Activated naive CD8-positive, alpha-beta T cell treated with anti-CD3 and anti-CD28 coated beads, Interleukin-2, amount 50 U/mL, for 24 hours (primary cell): Measurements from ENCODE around the gene SUPT6H.

Experiments used
- ATAC-seq: fragments of 150-1000 bp; cut with Tn5 transposase; one replicate; pipeline ENCODE4 v1.10.0; 2021
- DNase-seq: peaks from one replicate; pipeline ENCODE4 v3.0.0; 2021
- H3K27ac Mint-ChIP-seq: one replicate; pipeline ENCODE4 v1.8.0; 2021; ENCODE audit warnings: mild to moderate bottlenecking, mixed read lengths
- H3K27me3 Mint-ChIP-seq: one replicate; pipeline ENCODE4 v1.8.0; 2021; ENCODE audit warnings: mixed read lengths
- H3K36me3 Mint-ChIP-seq: one replicate; pipeline ENCODE4 v1.8.0; 2021; ENCODE audit warnings: low read depth, mixed read lengths
- H3K4me1 Mint-ChIP-seq: one replicate; pipeline ENCODE4 v1.8.0; 2021; ENCODE audit warnings: mixed read lengths
- H3K4me3 Mint-ChIP-seq: one replicate; pipeline ENCODE4 v1.8.0; 2021; ENCODE audit warnings: mild to moderate bottlenecking, moderate library complexity, mixed read lengths
- H3K9me3 Mint-ChIP-seq: one replicate; pipeline ENCODE4 v1.8.0; 2021; ENCODE audit warnings: mixed read lengths

The SUPT6H gene

DNA sequence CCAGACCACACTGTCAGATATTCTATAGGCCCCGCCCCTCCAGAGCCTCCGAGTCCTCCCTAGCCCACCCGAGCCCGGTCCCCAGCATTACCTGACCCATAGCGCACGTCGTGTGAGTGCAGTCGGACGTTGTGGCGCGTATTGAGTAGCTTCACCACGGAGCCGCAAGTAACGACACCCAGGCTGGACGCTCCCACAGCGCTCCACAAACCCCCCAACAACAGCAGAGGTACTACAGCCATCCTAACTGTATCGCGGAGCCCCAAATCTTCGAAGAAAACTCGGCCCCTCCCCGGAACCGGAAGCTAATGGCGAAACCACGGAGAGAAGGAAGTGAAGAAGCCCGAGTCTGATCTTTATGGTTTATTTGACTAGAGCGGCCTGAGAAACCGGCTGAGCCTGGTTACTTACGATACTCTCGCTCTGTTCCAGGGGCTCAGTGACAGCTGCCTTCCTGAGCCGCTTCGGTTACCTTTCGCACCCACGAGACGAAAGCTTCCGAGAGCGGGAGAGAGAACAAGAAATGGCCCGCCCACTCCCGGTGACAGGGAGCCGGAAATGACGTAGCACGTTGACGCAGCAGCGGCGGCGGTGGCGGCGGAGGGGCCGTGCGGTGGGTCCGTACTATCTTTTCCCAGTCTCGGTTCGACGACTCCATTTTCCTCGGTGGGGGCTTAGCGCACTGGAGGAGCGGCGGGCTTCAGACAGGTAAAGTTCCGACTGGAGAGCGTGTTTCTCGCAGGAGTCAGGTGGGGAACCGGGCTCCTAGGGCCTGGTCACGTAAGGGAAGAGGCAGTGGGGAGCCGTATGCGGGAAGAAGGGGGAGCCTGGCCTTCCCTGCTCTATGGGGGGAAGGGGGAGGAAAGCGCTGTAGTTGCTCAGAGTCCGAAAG lies at the start of gene SUPT6H, which contains the start of gene SDF2:
Gene SUPT6H, plus strand, starts transcription at position 571 of the 892 bp plus-strand sequence. CDS start 11,197 bp downstream, outside the sequence.
Gene SDF2, minus strand, starts transcription at position 272 of the 892 bp plus-strand sequence. Its CDS starts 30 bp downstream, at position 242.
- no peaks in the 10 kb centered on the region for H3K9me3 Mint-ChIP-seq
- ATAC-seq, result peak; percentile 90
- H3K27ac Mint-ChIP-seq, result peak within 1 kb of the TSS; percentile 98
- H3K4me1 Mint-ChIP-seq, result peaks cover 47% of the 10 kb centered on the region
- H3K36me3 Mint-ChIP-seq, result peaks cover 45% of the 10 kb centered on the region
- no peaks in the 10 kb centered on the region for H3K27me3 Mint-ChIP-seq
- DNase-seq, result peak; percentile 98
- peak within 1 kb of the TSS; percentile 97 for H3K4me3 Mint-ChIP-seq

DNA sequence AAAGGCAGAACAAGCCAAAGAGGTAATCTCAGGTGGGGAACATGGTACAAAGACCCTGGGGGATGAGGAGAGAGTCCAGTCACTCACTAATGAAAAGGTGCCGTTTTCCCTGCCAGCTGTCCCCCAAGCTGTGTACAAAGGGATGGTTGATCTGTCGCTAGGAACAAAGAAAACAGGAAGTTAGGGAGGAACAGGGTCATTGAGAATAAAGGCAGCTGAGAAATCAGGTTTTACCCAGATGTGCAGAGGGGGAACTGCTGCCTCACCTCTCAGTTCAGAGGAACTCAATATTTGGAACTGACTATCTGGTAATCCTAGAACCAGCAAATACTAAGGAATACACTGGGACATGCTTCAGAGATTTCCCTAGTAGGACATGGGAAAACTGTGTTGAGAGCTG lies 49.5 kb upstream of the SUPT6H start:
- Mint-ChIP-seq H3K4me1 (no peaks in the 10 kb centered on the region), H3K9me3 (no peaks in the 10 kb centered on the region), H3K27me3 (no peaks in the 10 kb centered on the region), H3K36me3 (peaks cover 66% of the 10 kb centered on the region), H3K27ac (no peak overlapping the region), H3K4me3 (no peak overlapping the region)
- DNase-seq (no peak), ATAC-seq (no peak)

DNA sequence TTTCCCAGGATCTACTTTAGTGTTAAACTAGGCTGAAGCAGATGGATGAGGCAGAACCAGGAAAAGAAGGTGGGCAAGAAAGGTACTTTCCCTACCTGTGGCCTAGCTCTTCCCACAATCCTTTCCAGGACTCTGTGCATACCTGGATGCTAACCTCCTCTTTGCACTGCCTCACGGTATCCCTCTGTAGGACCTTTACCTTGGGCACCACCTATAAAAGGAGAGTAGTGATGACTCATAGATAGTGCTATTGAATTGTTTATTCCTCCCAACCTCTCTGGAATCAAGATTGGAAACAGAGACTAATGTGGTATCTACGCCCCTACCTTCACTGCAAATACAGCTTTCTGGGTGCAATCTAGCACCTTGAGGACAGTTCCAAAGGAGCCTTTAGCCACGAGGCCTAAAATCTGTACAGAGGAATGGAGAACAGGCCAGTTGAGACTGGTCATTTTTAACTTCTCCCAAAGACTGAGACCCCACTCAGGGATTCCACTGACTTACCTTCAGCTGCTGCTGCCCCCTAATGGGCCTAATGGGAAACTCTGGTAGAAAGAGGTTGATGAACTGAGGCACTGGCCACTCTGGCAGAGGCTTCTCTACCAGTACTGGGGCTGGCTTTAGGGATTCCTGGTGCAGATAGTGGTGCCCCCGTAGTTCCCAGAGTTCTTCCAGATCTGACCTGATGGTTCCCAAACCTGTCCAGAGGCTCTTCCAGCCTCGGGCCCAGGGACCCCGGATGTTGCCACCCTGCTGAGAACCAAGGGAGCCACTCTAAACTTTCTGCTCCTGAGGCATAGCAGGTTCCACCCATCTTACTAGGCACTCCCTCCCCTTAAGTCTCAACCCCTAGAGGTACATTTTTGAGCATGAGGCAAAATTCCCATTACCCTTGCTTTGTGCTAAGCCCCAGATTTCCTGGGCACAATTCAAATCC lies 48.8 kb upstream of the SUPT6H start:
- DNase-seq (peak; percentile 39), ATAC-seq (no peak)
- Mint-ChIP-seq H3K9me3 (no peaks in the 10 kb centered on the region), H3K27me3 (no peaks in the 10 kb centered on the region), H3K4me3 (no peak overlapping the region), H3K27ac (no peak overlapping the region), H3K36me3 (peaks cover 61% of the 10 kb centered on the region), H3K4me1 (no peaks in the 10 kb centered on the region)

DNA sequence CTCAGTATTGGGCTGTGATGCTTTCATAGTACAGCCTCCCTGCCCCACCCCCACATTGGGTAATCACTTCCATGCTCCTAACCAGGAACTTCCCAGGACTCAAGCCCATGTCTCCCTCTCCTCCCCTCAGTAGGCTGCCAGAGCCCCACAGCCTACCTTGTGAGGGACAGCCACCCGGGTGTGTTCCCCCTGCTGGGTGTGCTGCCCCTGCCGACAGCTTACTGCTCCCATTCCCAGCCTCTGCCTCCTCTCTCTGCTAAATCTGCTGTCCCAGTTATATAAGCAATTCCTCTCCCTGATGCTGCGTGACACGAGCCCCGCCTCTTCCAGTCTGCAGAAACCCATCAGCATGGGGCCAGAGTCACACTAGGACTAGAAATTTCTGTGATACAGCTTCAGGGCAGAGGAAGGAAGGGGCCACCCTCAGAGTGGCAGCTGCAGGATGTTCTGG lies 48.0 kb upstream of the SUPT6H start, which contains the start of gene RSKR:
Gene RSKR, minus strand, starts transcription at position 255 of the 451 bp plus-strand sequence. Its CDS starts 24 bp downstream, at position 231.
- DNase-seq, result no peak
- no peaks in the 10 kb centered on the region for H3K27me3 Mint-ChIP-seq
- no peaks in the 10 kb centered on the region for H3K9me3 Mint-ChIP-seq
- no peak within 1 kb of the TSS for H3K4me3 Mint-ChIP-seq
- ATAC-seq, result no peak
- H3K36me3 Mint-ChIP-seq, result peaks cover 63% of the 10 kb centered on the region
- no peak within 1 kb of the TSS for H3K27ac Mint-ChIP-seq
- no peaks in the 10 kb centered on the region for H3K4me1 Mint-ChIP-seq

DNA sequence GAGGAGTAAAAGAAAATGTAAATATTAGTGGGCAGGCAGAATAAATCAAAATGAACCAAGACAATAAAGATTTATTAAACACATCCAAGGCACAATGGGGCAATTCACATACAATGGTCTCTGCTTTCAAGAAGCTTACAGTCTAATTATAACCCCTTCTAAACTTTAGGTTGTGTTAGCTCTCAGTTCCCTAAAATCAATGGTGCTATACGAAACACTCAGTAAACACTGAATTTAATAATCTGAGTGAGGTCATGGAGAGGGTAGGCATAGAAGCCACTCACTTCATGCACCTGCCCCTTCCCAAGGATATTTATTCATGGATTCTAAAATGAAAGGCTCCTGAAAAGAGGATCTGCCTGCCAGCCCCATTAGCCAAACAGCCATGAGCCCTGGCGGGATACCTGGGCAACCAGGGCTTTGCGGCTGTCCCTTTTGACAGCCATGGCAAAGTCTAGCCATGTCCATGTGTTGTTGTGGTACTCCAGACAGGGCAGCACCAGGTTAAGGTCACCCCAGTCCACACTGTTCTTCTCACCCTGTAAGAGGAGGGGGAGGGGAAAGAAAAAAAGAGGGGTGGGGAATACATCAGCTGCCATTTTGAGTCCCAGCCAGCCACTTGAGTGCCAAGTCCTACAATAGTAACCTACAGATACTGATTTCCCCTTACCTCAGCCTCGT lies 46.6 kb upstream of the SUPT6H start:
- Mint-ChIP-seq H3K27me3 (no peaks in the 10 kb centered on the region), H3K9me3 (no peaks in the 10 kb centered on the region), H3K4me3 (no peak overlapping the region), H3K27ac (no peak overlapping the region), H3K4me1 (no peaks in the 10 kb centered on the region), H3K36me3 (peaks cover 72% of the 10 kb centered on the region)
- no peak for ATAC-seq
- DNase-seq, result no peak

DNA sequence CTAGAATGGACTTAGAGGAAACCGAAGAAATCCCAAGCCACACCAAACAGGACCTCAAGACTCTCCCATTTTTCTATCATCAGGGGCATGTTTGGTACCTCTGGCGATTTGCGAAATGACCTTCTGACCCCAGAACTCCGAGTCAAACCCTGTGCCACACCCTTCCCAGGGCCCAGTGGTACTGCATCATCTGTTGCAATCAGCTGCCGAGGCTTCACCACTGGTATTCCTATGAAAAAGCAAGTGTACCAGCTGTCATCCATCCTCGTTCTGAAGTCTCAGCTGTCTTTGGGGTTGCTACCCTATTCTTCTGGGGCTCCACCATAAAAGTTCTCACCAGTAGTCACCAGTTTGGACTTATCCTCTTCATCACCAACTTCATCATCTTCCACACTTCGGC lies 45.7 kb upstream of the SUPT6H start:
- Mint-ChIP-seq H3K4me1 (no peaks in the 10 kb centered on the region), H3K4me3 (no peak overlapping the region), H3K36me3 (peaks cover 75% of the 10 kb centered on the region), H3K27ac (no peak overlapping the region), H3K9me3 (no peaks in the 10 kb centered on the region), H3K27me3 (no peaks in the 10 kb centered on the region)
- no peak for ATAC-seq
- DNase-seq, result no peak

DNA sequence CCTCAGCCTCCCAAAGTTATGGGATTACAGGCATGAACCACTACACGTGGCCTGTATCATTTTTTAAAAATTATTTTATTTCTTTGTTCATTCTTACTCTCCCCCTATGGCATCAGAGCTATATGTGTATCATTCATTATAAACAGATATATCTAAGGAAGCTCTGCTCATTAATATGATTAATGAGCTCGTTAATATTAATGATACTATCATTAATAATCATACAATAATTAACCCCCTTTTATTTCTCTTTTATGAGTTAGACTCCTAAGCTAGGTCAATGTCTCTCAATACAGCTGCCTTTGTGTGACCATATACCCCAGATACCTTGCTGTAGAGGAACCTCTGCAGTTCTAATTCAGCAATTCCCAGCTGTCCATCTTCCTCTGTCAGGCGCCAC lies 43.5 kb upstream of the SUPT6H start:
- Mint-ChIP-seq H3K4me1 (no peaks in the 10 kb centered on the region), H3K27ac (no peak overlapping the region), H3K9me3 (no peaks in the 10 kb centered on the region), H3K4me3 (no peak overlapping the region), H3K27me3 (no peaks in the 10 kb centered on the region), H3K36me3 (peaks cover 78% of the 10 kb centered on the region)
- DNase-seq (no peak), ATAC-seq (no peak)

DNA sequence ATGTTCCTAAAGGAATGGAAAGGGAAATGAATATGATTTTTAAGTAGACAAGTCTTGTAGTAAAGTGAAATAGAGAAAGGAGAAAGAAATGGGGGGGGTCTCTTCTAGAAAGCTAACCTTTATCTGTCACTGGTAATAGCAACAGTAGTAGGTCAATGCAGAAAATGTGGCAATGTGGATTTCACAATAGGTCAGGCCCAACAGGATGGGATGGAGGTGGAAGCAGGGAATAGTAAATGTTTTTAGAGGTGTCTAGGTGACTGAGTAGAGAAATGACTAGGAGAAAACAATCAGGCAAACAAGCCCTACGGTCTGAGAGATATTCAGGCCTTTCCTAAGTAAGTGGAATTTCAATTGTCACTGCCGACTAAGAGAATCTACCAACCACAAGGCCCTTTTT lies 42.0 kb upstream of the SUPT6H start:
- H3K27ac Mint-ChIP-seq, result no peak overlapping the region
- ATAC-seq (no peak), DNase-seq (no peak)
- H3K4me3 Mint-ChIP-seq, result no peak overlapping the region
- peaks cover 74% of the 10 kb centered on the region for H3K36me3 Mint-ChIP-seq
- no peaks in the 10 kb centered on the region for H3K9me3 Mint-ChIP-seq
- H3K27me3 Mint-ChIP-seq, result no peaks in the 10 kb centered on the region
- no peaks in the 10 kb centered on the region for H3K4me1 Mint-ChIP-seq

DNA sequence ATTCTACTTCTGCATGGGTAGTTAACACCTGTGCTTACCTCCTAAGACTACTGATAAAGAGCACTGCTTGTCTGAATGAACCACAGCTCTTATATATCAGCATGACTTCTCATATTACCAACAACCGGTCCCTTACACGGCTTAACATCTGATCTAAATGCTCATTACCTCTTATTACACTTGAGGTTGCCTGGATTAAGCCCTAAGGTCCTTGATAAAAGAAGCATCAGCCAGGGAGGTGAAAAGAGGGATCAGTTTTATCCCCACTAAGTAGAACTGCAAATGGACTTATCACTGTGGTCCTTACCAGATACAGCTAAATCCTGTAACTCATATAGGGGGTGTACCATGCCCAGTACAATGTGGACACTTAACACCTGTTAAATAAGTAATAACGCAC lies 39.8 kb upstream of the SUPT6H start:
- DNase-seq (no peak), ATAC-seq (no peak)
- H3K27ac Mint-ChIP-seq, result no peak overlapping the region
- H3K36me3 Mint-ChIP-seq, result peaks cover 73% of the 10 kb centered on the region
- no peaks in the 10 kb centered on the region for H3K4me1 Mint-ChIP-seq
- no peaks in the 10 kb centered on the region for H3K27me3 Mint-ChIP-seq
- no peaks in the 10 kb centered on the region for H3K9me3 Mint-ChIP-seq
- no peak overlapping the region for H3K4me3 Mint-ChIP-seq

DNA sequence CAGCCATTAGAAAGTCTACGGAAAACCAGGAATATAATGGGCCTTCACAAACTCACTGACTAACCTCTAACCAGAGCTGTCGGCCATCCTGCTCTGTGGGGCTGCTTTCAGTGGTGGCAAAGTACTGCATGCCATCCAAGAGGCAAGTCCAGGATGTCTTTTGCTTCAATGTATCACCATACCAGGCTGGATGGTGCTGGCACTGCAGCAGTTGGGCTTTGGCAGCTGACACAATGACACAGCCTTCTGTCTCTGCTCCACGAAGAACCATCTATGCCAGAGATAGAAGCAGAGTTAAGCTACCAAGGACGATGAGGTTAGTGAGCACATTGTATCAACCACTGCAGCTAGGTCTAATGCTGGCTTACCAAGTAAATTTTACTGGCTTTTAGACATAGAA lies 38.3 kb upstream of the SUPT6H start:
- ATAC-seq, result no peak
- H3K9me3 Mint-ChIP-seq, result no peaks in the 10 kb centered on the region
- H3K4me1 Mint-ChIP-seq, result peaks cover 4% of the 10 kb centered on the region
- no peaks in the 10 kb centered on the region for H3K27me3 Mint-ChIP-seq
- H3K4me3 Mint-ChIP-seq, result no peak overlapping the region
- peaks cover 75% of the 10 kb centered on the region for H3K36me3 Mint-ChIP-seq
- no peak overlapping the region for H3K27ac Mint-ChIP-seq
- no peak for DNase-seq

DNA sequence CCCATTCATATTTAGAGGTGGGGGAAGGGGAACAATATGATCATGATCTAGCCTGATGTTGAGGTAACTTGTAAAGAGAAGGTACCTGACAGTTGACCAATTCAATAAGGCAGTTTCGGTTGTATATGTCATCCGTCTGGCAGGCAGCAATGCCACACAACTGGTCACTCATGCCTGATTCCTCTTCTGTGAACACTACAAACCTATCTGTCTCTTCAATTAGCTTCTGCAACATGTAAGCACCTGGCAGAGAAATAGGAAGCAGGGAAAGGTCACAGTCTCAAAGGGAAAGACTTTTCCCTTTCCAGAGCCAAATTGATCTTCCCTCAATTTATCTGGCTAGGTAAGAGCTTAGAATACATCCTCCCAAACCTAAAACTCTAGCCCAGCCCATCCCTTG lies 37.9 kb upstream of the SUPT6H start:
- Mint-ChIP-seq H3K4me3 (no peak overlapping the region), H3K4me1 (peaks cover 4% of the 10 kb centered on the region), H3K27me3 (no peaks in the 10 kb centered on the region), H3K27ac (no peak overlapping the region), H3K36me3 (peaks cover 72% of the 10 kb centered on the region), H3K9me3 (no peaks in the 10 kb centered on the region)
- DNase-seq, result no peak
- ATAC-seq, result no peak

DNA sequence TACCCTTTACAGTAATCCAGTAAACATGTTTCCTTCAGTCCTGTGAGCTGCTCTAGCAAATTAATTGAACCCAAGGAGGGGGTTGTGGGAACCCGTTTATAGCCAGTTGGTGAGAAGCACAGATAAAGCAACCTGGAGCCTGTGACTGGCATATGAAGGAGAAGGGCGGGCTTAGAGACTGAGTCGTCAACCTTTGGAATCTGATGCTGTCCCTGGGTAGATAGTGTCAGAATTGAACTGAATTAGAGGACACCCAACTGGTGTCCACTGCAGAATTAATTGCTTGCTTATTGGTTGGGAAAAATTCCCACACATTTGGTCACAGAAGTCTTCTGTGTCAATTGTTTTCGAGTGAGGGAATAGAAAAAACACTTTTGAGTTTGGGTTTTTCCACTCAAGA lies 35.2 kb upstream of the SUPT6H start:
- Mint-ChIP-seq H3K36me3 (peaks cover 59% of the 10 kb centered on the region), H3K27me3 (no peaks in the 10 kb centered on the region), H3K4me1 (peaks cover 4% of the 10 kb centered on the region), H3K4me3 (no peak overlapping the region), H3K27ac (no peak overlapping the region), H3K9me3 (no peaks in the 10 kb centered on the region)
- DNase-seq, result no peak
- no peak for ATAC-seq

DNA sequence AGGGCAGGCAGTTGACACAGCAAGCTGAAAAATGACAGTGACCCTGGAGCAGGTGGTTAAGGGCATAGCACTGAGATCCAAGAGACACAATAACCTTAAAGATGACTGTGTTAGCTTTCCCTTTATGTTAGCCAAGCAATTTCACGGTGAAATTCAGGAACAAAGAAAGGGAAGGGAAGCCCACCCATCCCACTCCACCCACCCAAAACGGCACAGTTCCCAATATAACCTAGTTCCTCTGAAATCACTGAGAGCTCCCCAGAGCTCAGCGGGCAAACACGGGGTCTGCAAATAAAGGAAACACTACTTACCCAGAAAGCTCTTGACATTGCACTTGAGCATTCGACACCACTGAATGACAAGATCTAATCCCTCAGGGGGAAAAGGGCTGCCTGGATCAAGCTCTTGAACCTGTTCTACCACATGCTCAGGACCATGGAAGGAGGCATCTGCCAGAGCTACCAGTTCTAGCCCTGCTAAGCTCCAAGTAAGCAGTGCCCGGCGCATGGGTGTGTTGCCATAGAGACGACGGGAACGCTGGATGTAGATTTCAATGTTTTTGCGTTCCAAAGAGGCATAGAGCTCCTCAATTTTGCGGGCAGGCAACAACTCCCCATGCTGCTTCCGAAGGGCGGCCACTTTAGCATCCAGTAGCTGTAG lies 27.7 kb upstream of the SUPT6H start:
- H3K4me1 Mint-ChIP-seq, result peaks cover 2% of the 10 kb centered on the region
- no peaks in the 10 kb centered on the region for H3K27me3 Mint-ChIP-seq
- peaks cover 76% of the 10 kb centered on the region for H3K36me3 Mint-ChIP-seq
- no peaks in the 10 kb centered on the region for H3K9me3 Mint-ChIP-seq
- H3K27ac Mint-ChIP-seq, result no peak overlapping the region
- H3K4me3 Mint-ChIP-seq, result no peak overlapping the region
- DNase-seq (no peak), ATAC-seq (no peak)

DNA sequence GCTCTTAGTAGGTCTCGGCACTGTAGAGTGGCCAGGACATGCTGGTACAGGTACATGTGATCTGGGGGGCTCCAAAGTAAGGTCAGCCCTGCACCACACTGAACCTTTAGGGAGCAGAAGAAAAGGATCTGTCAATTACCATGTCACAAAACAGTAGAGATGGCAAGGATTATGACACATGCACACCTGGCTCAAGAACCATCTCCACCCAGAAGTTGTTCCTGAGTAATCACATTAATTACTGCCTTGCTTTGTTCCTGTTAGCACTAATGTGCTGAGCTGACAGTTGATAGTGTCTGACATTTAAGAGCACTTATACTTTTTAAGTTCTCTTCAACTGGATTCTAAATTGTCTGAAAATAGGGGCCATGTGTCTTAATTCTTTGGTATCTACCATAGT lies 26.5 kb upstream of the SUPT6H start:
- Mint-ChIP-seq H3K9me3 (no peaks in the 10 kb centered on the region), H3K27ac (no peak overlapping the region)
- ATAC-seq, result no peak

More for the DNA sequence above, 26.5 kb upstream of the SUPT6H start:
- Mint-ChIP-seq H3K36me3 (peaks cover 84% of the 10 kb centered on the region), H3K4me1 (peaks cover 2% of the 10 kb centered on the region), H3K4me3 (no peak overlapping the region), H3K27me3 (no peaks in the 10 kb centered on the region)
- DNase-seq, result no peak
